Measurements from ENCODE around the gene SYK. TPM values are rescaled to one million over a fixed set of nuclear protein-coding genes. Genes with fewer than 3 reads are reported as not detected.

SYK gene
- total RNA-seq, 1 experiment from 2014 or later = 0.28 TPM

- no peaks in the 10 kb centered on the region for H3K27me3 ChIP-seq (ENCODE audit: control insufficient read depth, insufficient read depth, low read length)
- no peaks in the 10 kb centered on the region for H3K9me3 ChIP-seq (ENCODE audit: control insufficient read depth, insufficient read depth, low read depth, low read length)
- H3K4me3 ChIP-seq (ENCODE audit: low read depth in 2 of 2, low read length in 2 of 2) = no peak overlapping the region
- DNase-seq (ENCODE audit: low read depth, low spot score) (no peak), ATAC-seq (no peak)
- ChIA-PET CTCF (no interaction called here), POLR2A (no interaction called here)
- no TSS peak for BruUV-seq (replicated peaks)
- no peaks in the 10 kb centered on the region for H3K4me1 ChIP-seq (ENCODE audit: control insufficient read depth, insufficient read depth, low read length)
- no peaks in the 10 kb centered on the region for H3K36me3 ChIP-seq (ENCODE audit: control insufficient read depth, insufficient read depth, low read length)
- H3K27ac ChIP-seq (ENCODE audit: low read length) = no peak overlapping the region
- intact Hi-C loops (cut with micrococcal nuclease; ENCODE audit: unreplicated experiment) (no loop called here), in situ Hi-C loops (cut with HindIII; ENCODE audit: low pct_unique_long_range_greater_than_20kb, low sequenced_read_pairs) (no loop called here)
- no peak for TF ChIP-seq TCF7L2 (IDR thresholded peaks at IDR 0.05; ENCODE audit: low read depth, low read length)
- TF ChIP-seq POLR2AphosphoS5 (IDR thresholded peaks at IDR 0.05; ENCODE audit: low read depth, low read length) = no peak
- no peak for TF ChIP-seq SIN3A (IDR thresholded peaks at IDR 0.05; ENCODE audit: borderline replicate concordance, insufficient read depth, low read depth, low read length)
- TF ChIP-seq REST (IDR thresholded peaks at IDR 0.05; ENCODE audit: insufficient read depth in 1 of 2, low read depth in 2 of 2, low read length in 1 of 2) = no peak
- no peak for TF ChIP-seq CTCF (IDR thresholded peaks at IDR 0.05)
Measured at GRCh38 chr9:90861826-90862740, 60.5 kb downstream of the SYK start.

- DNase-seq (ENCODE audit: low read depth, low spot score) (no peak), ATAC-seq (no peak)
- Histone ChIP-seq H3K27ac (ENCODE audit: low read length) (no peak overlapping the region), H3K4me1 (ENCODE audit: control insufficient read depth, insufficient read depth, low read length) (no peaks in the 10 kb centered on the region), H3K4me3 (ENCODE audit: low read depth in 2 of 2, low read length in 2 of 2) (no peak overlapping the region), H3K27me3 (ENCODE audit: control insufficient read depth, insufficient read depth, low read length) (no peaks in the 10 kb centered on the region), H3K9me3 (ENCODE audit: control insufficient read depth, insufficient read depth, low read depth, low read length) (no peaks in the 10 kb centered on the region), H3K36me3 (ENCODE audit: control insufficient read depth, insufficient read depth, low read length) (no peaks in the 10 kb centered on the region)
- intact Hi-C loops (cut with micrococcal nuclease; ENCODE audit: unreplicated experiment) (no loop called here), in situ Hi-C loops (cut with HindIII; ENCODE audit: low pct_unique_long_range_greater_than_20kb, low sequenced_read_pairs) (no loop called here)
- ChIA-PET POLR2A (no interaction called here), CTCF (no interaction called here)
- no TSS peak for BruUV-seq (replicated peaks)
- TF ChIP-seq SIN3A (IDR thresholded peaks at IDR 0.05; ENCODE audit: borderline replicate concordance, insufficient read depth, low read depth, low read length) = no peak
- TF ChIP-seq TCF7L2 (IDR thresholded peaks at IDR 0.05; ENCODE audit: low read depth, low read length) = no peak
- no peak for TF ChIP-seq CTCF (IDR thresholded peaks at IDR 0.05)
- no peak for TF ChIP-seq REST (IDR thresholded peaks at IDR 0.05; ENCODE audit: insufficient read depth in 1 of 2, low read depth in 2 of 2, low read length in 1 of 2)
- TF ChIP-seq POLR2AphosphoS5 (IDR thresholded peaks at IDR 0.05; ENCODE audit: low read depth, low read length) = no peak
Measured at GRCh38 chr9:90864779-90865178, 63.2 kb downstream of the SYK start.
